Ramos (cell line): Measurements from ENCODE around the gene RIMBP2.
"Not testable (repeated sequence)": the region's sequence is repeated elsewhere in the genome, so short reads cannot be mapped to it uniquely, and the experiment has no call there.

ENCODE experiments used
- in situ Hi-C: fragments of 300-500 bp; cut with MboI; formaldehyde crosslinking; loops from one replicate; pipeline ENCODE4 v1.14.3; 2022; ENCODE audit warnings: low sequenced_read_pairs; ENCODE audit not compliant: unreplicated experiment

RIMBP2 gene

GRCh38 chr12:130609966-130610365 is 106.1 kb downstream of the RIMBP2 start:
- in situ Hi-C loops = no loop called here

GRCh38 chr12:130608831-130609230 is 107.3 kb downstream of the RIMBP2 start:
- in situ Hi-C loops = no loop called here

GRCh38 chr12:130608132-130608531 is 108.0 kb downstream of the RIMBP2 start:
- in situ Hi-C loops = no loop called here

- in situ Hi-C loops = no loop called here
Measured at GRCh38 chr12:130606231-130606630, 109.9 kb downstream of the RIMBP2 start.

GRCh38 chr12:130603396-130603965 is 112.6 kb downstream of the RIMBP2 start:
- in situ Hi-C loops = no loop called here

GRCh38 chr12:130602251-130602650 is 113.8 kb downstream of the RIMBP2 start:
- in situ Hi-C loops = no loop called here

- in situ Hi-C loops = no loop called here
Measured at GRCh38 chr12:130601327-130601726, 114.8 kb downstream of the RIMBP2 start.

- in situ Hi-C loops = no loop called here
Measured at GRCh38 chr12:130596241-130596640, 119.9 kb downstream of the RIMBP2 start.

GRCh38 chr12:130595566-130595965 is 120.5 kb downstream of the RIMBP2 start:
- in situ Hi-C loops = no loop called here

- in situ Hi-C loops = no loop called here
Measured at GRCh38 chr12:130593056-130593455, 123.0 kb downstream of the RIMBP2 start.

- in situ Hi-C loops = no loop called here
Measured at GRCh38 chr12:130592641-130593040, 123.5 kb downstream of the RIMBP2 start.

GRCh38 chr12:130591736-130592135 is 124.4 kb downstream of the RIMBP2 start:
- in situ Hi-C loops = no loop called here

- in situ Hi-C loops = no loop called here
Measured at GRCh38 chr12:130590685-130591084, 125.4 kb downstream of the RIMBP2 start.

GRCh38 chr12:130589540-130590317 is 126.4 kb downstream of the RIMBP2 start:
- in situ Hi-C loops = no loop called here

GRCh38 chr12:130588696-130589539 is 127.2 kb downstream of the RIMBP2 start:
- in situ Hi-C loops = no loop called here

GRCh38 chr12:130587966-130588365 is 128.1 kb downstream of the RIMBP2 start:
- in situ Hi-C loops = no loop called here

GRCh38 chr12:130584475-130584874 is 131.6 kb downstream of the RIMBP2 start:
- in situ Hi-C loops = not testable (repeated sequence)

- in situ Hi-C loops = no loop called here
Measured at GRCh38 chr12:130583800-130584199, 132.3 kb downstream of the RIMBP2 start.

GRCh38 chr12:130583317-130583716 is 132.8 kb downstream of the RIMBP2 start:
- in situ Hi-C loops = no loop called here

- in situ Hi-C loops = no loop called here
Measured at GRCh38 chr12:130582286-130582685, 133.8 kb downstream of the RIMBP2 start.

GRCh38 chr12:130581782-130582181 is 134.3 kb downstream of the RIMBP2 start:
- in situ Hi-C loops = no loop called here
